ENCODE results near the gene NCS1. TPM values are rescaled to one million over a fixed set of nuclear protein-coding genes. Genes with fewer than 3 reads are reported as not detected.

NCS1 gene
- total and polyA plus RNA-seq, 2 donors = 5.4 to 6.9 TPM

- peak overlapping the region in 1 of 2 donors; percentile 9 for H3K27ac ChIP-seq (ENCODE audit: low read depth in 1 of 2, low read length in 1 of 2)
These were observed 13.8 kb downstream of the NCS1 start for GRCh38 chr9:130186051-130186450.

DNA sequence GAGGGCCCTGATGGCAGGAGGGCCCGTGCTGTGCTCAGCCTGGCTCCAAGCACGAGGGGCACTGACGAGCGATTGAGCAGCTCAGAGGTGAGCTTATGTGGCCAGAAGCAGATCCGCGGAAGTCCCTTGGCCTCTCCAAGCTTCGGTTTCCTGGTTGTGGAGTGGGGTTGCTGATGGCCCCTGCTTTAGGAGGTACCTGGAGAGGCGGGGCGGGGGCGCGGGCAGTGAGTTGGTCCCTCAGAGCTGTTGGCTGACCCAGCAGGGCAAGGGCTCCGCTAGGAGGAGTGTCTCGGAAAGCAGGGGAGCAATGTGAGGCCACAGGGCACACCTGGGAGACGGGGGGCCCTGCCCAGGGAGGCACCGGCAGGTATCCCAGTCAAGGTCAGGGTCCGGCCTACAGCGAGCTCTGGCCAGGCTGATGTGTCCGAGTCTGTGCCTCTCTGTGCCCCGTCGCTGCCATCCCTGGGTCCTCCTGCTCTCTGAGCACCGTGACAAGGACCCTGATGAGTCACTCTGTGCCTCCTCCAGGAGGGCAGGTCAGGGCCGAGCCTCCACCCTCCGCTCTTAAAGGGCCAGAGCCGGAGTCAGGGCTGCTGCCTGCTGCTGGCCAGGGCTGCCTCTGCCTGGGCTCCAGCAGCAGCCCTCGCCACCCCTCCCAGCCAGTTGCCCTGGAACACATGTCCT, 14.8 kb downstream of the NCS1 start:
- no peak overlapping the region for H3K27ac ChIP-seq (ENCODE audit: low read depth in 1 of 2, low read length in 1 of 2)
- no peak overlapping the region for H3K4me3 ChIP-seq (ENCODE audit: low read length in 2 of 2)
- peaks cover 0 to 10% of the 10 kb centered on the region in 2 donors for H3K4me1 ChIP-seq (ENCODE audit: control insufficient read depth in 2 of 2, insufficient read depth in 2 of 2, low read length in 2 of 2)
- H3K36me3 ChIP-seq (ENCODE audit: control insufficient read depth in 2 of 2, insufficient read depth in 2 of 2, low read length in 1 of 2) = no peaks in the 10 kb centered on the region
- H3K9me3 ChIP-seq (ENCODE audit: control insufficient read depth in 2 of 2, insufficient read depth in 1 of 2, low read length in 1 of 2) = no peaks in the 10 kb centered on the region
- peaks cover 0 to 20% of the 10 kb centered on the region in 2 donors for H3K27me3 ChIP-seq (ENCODE audit: control insufficient read depth in 2 of 2, insufficient read depth in 1 of 2, low read length in 1 of 2)
- DNase-seq (ENCODE audit: low read depth in 6 of 9, low spot score in 9 of 9) = no peak
- WGBS = 89% methylated on average over 25 of the region's 25 CpGs

More at GRCh38 chr9:130186051-130186450, 13.8 kb downstream of the NCS1 start:
- Histone ChIP-seq H3K4me3 (ENCODE audit: low read length in 2 of 2) (no peak overlapping the region), H3K36me3 (ENCODE audit: control insufficient read depth in 2 of 2, insufficient read depth in 2 of 2, low read length in 1 of 2) (no peaks in the 10 kb centered on the region), H3K9me3 (ENCODE audit: control insufficient read depth in 2 of 2, insufficient read depth in 1 of 2, low read length in 1 of 2) (no peaks in the 10 kb centered on the region), H3K4me1 (ENCODE audit: control insufficient read depth in 2 of 2, insufficient read depth in 2 of 2, low read length in 2 of 2) (peaks cover 0 to 10% of the 10 kb centered on the region in 2 donors), H3K27me3 (ENCODE audit: control insufficient read depth in 2 of 2, insufficient read depth in 1 of 2, low read length in 1 of 2) (peaks cover 0 to 20% of the 10 kb centered on the region in 2 donors)
- no peak for DNase-seq (ENCODE audit: low read depth in 6 of 9, low spot score in 9 of 9)
- 90% methylated on average over 6 of the region's 6 CpGs for WGBS

DNA sequence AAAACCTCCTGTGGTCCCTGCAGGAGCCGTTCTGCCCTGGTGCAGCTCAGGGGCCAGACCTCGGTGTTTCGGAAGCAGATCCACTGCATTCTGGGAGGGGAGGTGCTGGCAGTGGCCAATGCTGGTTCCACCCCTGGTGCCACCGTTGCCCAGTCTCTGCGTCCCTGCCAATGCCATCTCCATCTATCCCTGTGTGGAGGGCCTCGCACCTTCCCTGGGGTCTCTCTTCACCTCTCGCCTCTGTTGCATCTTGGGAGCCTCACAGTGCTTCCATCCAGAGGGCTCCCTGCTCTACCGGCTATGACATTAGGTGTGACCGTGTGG, 15.3 kb downstream of the NCS1 start:
- Histone ChIP-seq H3K36me3 (ENCODE audit: control insufficient read depth in 2 of 2, insufficient read depth in 2 of 2, low read length in 1 of 2) (no peaks in the 10 kb centered on the region), H3K4me1 (ENCODE audit: control insufficient read depth in 2 of 2, insufficient read depth in 2 of 2, low read length in 2 of 2) (peaks cover 0 to 10% of the 10 kb centered on the region in 2 donors), H3K27me3 (ENCODE audit: control insufficient read depth in 2 of 2, insufficient read depth in 1 of 2, low read length in 1 of 2) (peaks cover 0 to 20% of the 10 kb centered on the region in 2 donors), H3K4me3 (ENCODE audit: low read length in 2 of 2) (no peak overlapping the region), H3K27ac (ENCODE audit: low read depth in 1 of 2, low read length in 1 of 2) (no peak overlapping the region), H3K9me3 (ENCODE audit: control insufficient read depth in 2 of 2, insufficient read depth in 1 of 2, low read length in 1 of 2) (no peaks in the 10 kb centered on the region)
- DNase-seq (ENCODE audit: low read depth in 6 of 9, low spot score in 9 of 9) = no peak
- 84% methylated on average over 9 of the region's 9 CpGs for WGBS

DNA sequence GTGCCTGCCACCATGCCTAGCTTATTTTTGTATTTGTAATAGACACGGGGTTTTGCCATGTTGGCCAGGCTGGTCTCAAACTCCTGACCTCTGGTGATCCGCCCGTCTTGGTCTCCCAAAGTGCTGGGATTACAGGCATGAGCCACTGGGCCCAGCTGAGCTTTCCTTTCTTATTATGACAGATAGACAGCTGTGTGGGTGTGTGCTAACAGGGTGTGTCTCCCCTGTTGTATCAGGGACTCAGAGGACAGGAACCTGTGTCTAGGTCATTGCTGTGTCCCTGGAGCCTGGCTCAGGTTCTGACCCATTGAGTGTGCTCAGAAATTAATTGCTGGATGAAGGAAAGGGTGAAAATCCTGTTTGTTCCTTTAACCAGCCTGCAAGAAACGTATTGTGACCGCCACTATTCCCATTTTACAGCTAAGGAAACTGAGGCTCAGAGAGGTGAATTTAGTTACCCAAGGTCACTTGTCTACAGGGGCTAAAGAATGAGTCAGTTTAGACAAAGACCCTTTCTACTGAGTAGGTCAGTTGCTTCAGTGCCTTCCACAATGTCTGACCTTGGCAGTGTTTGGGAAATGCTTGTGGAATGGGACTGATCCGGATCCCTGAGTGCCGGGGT, 16.8 kb downstream of the NCS1 start:
- peaks cover 0 to 10% of the 10 kb centered on the region in 2 donors for H3K4me1 ChIP-seq (ENCODE audit: control insufficient read depth in 2 of 2, insufficient read depth in 2 of 2, low read length in 2 of 2)
- WGBS = 97% methylated on average over 7 of the region's 7 CpGs
- no peaks in the 10 kb centered on the region for H3K9me3 ChIP-seq (ENCODE audit: control insufficient read depth in 2 of 2, insufficient read depth in 1 of 2, low read length in 1 of 2)
- no peak for DNase-seq (ENCODE audit: low read depth in 6 of 9, low spot score in 9 of 9)
- no peak overlapping the region for H3K27ac ChIP-seq (ENCODE audit: low read depth in 1 of 2, low read length in 1 of 2)
- H3K4me3 ChIP-seq (ENCODE audit: low read length in 2 of 2) = no peak overlapping the region
- H3K27me3 ChIP-seq (ENCODE audit: control insufficient read depth in 2 of 2, insufficient read depth in 1 of 2, low read length in 1 of 2) = peaks cover 0 to 14% of the 10 kb centered on the region in 2 donors
- no peaks in the 10 kb centered on the region for H3K36me3 ChIP-seq (ENCODE audit: control insufficient read depth in 2 of 2, insufficient read depth in 2 of 2, low read length in 1 of 2)

GRCh38 chr9:130189840-130190239, 17.6 kb downstream of the NCS1 start:
- H3K4me1 ChIP-seq (ENCODE audit: control insufficient read depth in 2 of 2, insufficient read depth in 2 of 2, low read length in 2 of 2) = peaks cover 0 to 16% of the 10 kb centered on the region in 2 donors

GRCh38 chr9:130191068-130191748, 19.0 kb downstream of the NCS1 start:
- Histone ChIP-seq H3K4me1 (ENCODE audit: control insufficient read depth in 2 of 2, insufficient read depth in 2 of 2, low read length in 2 of 2) (peaks cover 0 to 9% of the 10 kb centered on the region in 2 donors), H3K4me3 (ENCODE audit: low read length in 2 of 2) (no peak overlapping the region), H3K36me3 (ENCODE audit: control insufficient read depth in 2 of 2, insufficient read depth in 2 of 2, low read length in 1 of 2) (no peaks in the 10 kb centered on the region), H3K27ac (ENCODE audit: low read depth in 1 of 2, low read length in 1 of 2) (no peak overlapping the region), H3K9me3 (ENCODE audit: control insufficient read depth in 2 of 2, insufficient read depth in 1 of 2, low read length in 1 of 2) (no peaks in the 10 kb centered on the region), H3K27me3 (ENCODE audit: control insufficient read depth in 2 of 2, insufficient read depth in 1 of 2, low read length in 1 of 2) (no peaks in the 10 kb centered on the region)
- DNase-seq (ENCODE audit: low read depth in 6 of 9, low spot score in 9 of 9) = no peak
- 94% methylated on average over 26 of the region's 26 CpGs for WGBS

More at GRCh38 chr9:130189840-130190239, 17.6 kb downstream of the NCS1 start:
- H3K27me3 ChIP-seq (ENCODE audit: control insufficient read depth in 2 of 2, insufficient read depth in 1 of 2, low read length in 1 of 2) = peaks cover 0 to 12% of the 10 kb centered on the region in 2 donors
- H3K4me3 ChIP-seq (ENCODE audit: low read length in 2 of 2) = no peak overlapping the region
- WGBS = 97% methylated on average over 1 of the region's 1 CpG
- no peak for DNase-seq (ENCODE audit: low read depth in 6 of 9, low spot score in 9 of 9)
- H3K9me3 ChIP-seq (ENCODE audit: control insufficient read depth in 2 of 2, insufficient read depth in 1 of 2, low read length in 1 of 2) = no peaks in the 10 kb centered on the region
- no peak overlapping the region for H3K27ac ChIP-seq (ENCODE audit: low read depth in 1 of 2, low read length in 1 of 2)
- no peaks in the 10 kb centered on the region for H3K36me3 ChIP-seq (ENCODE audit: control insufficient read depth in 2 of 2, insufficient read depth in 2 of 2, low read length in 1 of 2)

DNA sequence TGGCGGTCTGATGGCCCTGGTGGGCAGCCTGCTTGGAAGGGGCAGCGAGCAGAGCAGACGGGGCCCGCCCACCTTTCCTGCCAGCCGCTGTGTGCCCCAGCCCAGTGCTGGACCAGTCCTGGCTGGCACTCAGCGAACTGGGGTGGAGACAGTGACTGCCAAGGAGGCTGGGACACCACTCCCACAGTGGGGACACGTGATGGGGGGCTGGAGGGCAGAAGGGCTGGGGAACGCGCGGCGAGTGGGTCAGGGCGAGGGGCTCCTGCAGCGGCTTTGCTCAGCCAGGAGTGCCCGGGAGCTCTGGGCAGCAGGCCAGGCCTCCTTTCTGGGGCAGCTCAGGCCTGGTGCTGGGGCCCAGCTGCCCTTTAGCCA, 19.5 kb downstream of the NCS1 start:
- DNase-seq (ENCODE audit: low read depth in 6 of 9, low spot score in 9 of 9) = no peak
- Histone ChIP-seq H3K9me3 (ENCODE audit: control insufficient read depth in 2 of 2, insufficient read depth in 1 of 2, low read length in 1 of 2) (no peaks in the 10 kb centered on the region), H3K27ac (ENCODE audit: low read depth in 1 of 2, low read length in 1 of 2) (no peak overlapping the region), H3K36me3 (ENCODE audit: control insufficient read depth in 2 of 2, insufficient read depth in 2 of 2, low read length in 1 of 2) (no peaks in the 10 kb centered on the region), H3K4me1 (ENCODE audit: control insufficient read depth in 2 of 2, insufficient read depth in 2 of 2, low read length in 2 of 2) (peaks cover 0 to 9% of the 10 kb centered on the region in 2 donors), H3K4me3 (ENCODE audit: low read length in 2 of 2) (no peak overlapping the region), H3K27me3 (ENCODE audit: control insufficient read depth in 2 of 2, insufficient read depth in 1 of 2, low read length in 1 of 2) (no peaks in the 10 kb centered on the region)
- WGBS = 95% methylated on average over 14 of the region's 14 CpGs

DNA sequence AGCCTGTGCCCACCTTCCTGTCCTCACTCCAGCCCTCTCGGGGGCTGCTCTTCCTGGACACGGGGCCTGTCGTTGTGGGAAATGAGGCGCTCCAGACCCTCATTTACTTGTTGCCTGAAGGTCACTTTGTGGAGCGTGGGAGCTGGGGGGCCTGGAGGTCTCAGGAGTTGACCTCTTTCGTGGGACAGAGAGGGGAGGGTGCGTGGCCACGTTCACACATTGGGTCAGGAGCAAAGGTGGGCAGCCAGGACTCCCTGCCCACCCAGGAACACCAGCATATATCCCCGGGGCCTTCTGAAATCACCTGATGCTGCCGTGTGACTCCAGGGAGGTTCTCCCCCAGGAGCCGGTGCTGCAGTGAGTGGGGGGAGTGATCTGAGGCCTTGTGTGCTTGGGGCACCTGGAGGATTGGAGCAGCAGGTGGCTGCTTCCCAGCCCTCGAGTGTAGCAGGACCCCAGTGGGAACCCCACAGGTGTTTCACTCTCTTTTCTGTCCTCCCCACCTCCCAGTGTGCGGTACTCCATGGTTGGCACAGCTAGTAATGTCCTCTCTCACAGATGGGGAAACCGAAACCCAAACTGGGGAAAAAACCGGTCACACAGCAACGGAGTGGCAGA, 20.3 kb downstream of the NCS1 start:
- H3K4me1 ChIP-seq (ENCODE audit: control insufficient read depth in 2 of 2, insufficient read depth in 2 of 2, low read length in 2 of 2) = peaks cover 0 to 9% of the 10 kb centered on the region in 2 donors
- H3K9me3 ChIP-seq (ENCODE audit: control insufficient read depth in 2 of 2, insufficient read depth in 1 of 2, low read length in 1 of 2) = no peaks in the 10 kb centered on the region
- no peak overlapping the region for H3K27ac ChIP-seq (ENCODE audit: low read depth in 1 of 2, low read length in 1 of 2)
- H3K4me3 ChIP-seq (ENCODE audit: low read length in 2 of 2) = no peak overlapping the region
- no peaks in the 10 kb centered on the region for H3K27me3 ChIP-seq (ENCODE audit: control insufficient read depth in 2 of 2, insufficient read depth in 1 of 2, low read length in 1 of 2)
- no peaks in the 10 kb centered on the region for H3K36me3 ChIP-seq (ENCODE audit: control insufficient read depth in 2 of 2, insufficient read depth in 2 of 2, low read length in 1 of 2)
- DNase-seq (ENCODE audit: low read depth in 6 of 9, low spot score in 9 of 9) = no peak
- 92% methylated on average over 16 of the region's 16 CpGs for WGBS

DNA sequence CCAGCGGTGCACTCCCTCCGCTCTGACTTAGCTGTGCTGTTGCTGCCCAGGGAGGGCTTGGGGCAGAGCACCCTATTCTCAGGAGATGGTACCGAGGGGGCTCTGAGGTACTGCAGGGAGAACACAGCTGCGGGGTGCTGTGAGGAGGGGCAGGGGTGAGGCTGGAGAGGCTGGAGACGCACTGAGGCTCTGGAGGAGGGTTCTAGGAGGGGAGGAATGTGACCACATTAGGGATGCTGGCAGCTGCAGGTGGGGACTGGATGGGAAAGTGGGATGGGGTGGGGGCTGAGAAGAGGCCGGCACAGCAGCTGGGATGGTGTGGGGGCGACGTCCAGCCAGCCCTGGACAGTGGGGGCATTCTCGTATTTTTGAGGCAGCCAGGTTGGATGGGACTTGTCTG, 20.9 kb downstream of the NCS1 start:
- no peaks in the 10 kb centered on the region for H3K9me3 ChIP-seq (ENCODE audit: control insufficient read depth in 2 of 2, insufficient read depth in 1 of 2, low read length in 1 of 2)
- H3K27ac ChIP-seq (ENCODE audit: low read depth in 1 of 2, low read length in 1 of 2) = no peak overlapping the region
- WGBS = 90% methylated on average over 9 of the region's 9 CpGs
- H3K27me3 ChIP-seq (ENCODE audit: control insufficient read depth in 2 of 2, insufficient read depth in 1 of 2, low read length in 1 of 2) = no peaks in the 10 kb centered on the region
- H3K4me3 ChIP-seq (ENCODE audit: low read length in 2 of 2) = no peak overlapping the region
- peaks cover 0 to 9% of the 10 kb centered on the region in 2 donors for H3K4me1 ChIP-seq (ENCODE audit: control insufficient read depth in 2 of 2, insufficient read depth in 2 of 2, low read length in 2 of 2)
- DNase-seq (ENCODE audit: low read depth in 6 of 9, low spot score in 9 of 9) = no peak
- H3K36me3 ChIP-seq (ENCODE audit: control insufficient read depth in 2 of 2, insufficient read depth in 2 of 2, low read length in 1 of 2) = no peaks in the 10 kb centered on the region
